Endothelial cell of umbilical vein (primary cell): ENCODE results near the gene FAXDC2. TPM values are rescaled to one million over a fixed set of nuclear protein-coding genes. Genes with fewer than 3 reads are reported as not detected.

Source experiments
- BruUV-seq: library from RNA; stranded (reverse); fragments of 400-500 nt; replicated peaks from 2 replicates; lab custom pipeline; 2021; lab: Mats Ljungman, UMichigan
- CTCF ChIA-PET: fragments of 300-600, 350-600 bp; sonication (Branson Sonifier 250); formaldehyde crosslinking; loops from one replicate; lab custom pipeline; 2021; ENCODE audit warnings: antibody characterized with exemption, inconsistent platforms; lab: Charles Lee
- POLR2A ChIA-PET: fragments of 300-600, 350-600 bp; sonication (Branson Sonifier 250); formaldehyde crosslinking; loops from one replicate; lab custom pipeline; 2021; ENCODE audit warnings: antibody characterized with exemption, inconsistent platforms; lab: Charles Lee
- DNase-seq: peaks from one replicate; pipeline ENCODE4 v3.0.0-alpha.2; 2011; ENCODE audit warnings: low read depth, low spot score
- FAIRE-seq: peaks from 2 replicates; lab custom pipeline; 2011; peaks lifted over from hg19 to GRCh38; lab: Jason Lieb, UNC
- H2AFZ ChIP-seq: 2 replicates; pipeline ENCODE4 v1.6.0; 2012; ENCODE audit warnings: low read depth, low read length, control low read depth, inconsistent platforms
- H3K27ac ChIP-seq: 2 replicates; pipeline ENCODE4 v1.5.1; 2011; ENCODE audit warnings: low read depth, mild to moderate bottlenecking, control low read depth, low read length, moderate library complexity; ENCODE audit not compliant: insufficient read depth
- H3K27me3 ChIP-seq, 2 experiments: 2 replicates each; pipeline versions ENCODE4 v1.6.0 to v1.6.1; 2011; ENCODE audit warnings: low read length in 2 of 2, mixed read lengths in 1 of 2; ENCODE audit not compliant: control insufficient read depth in 2 of 2, insufficient read depth in 2 of 2
- H3K36me3 ChIP-seq, 2 experiments: 2 replicates in 1 of 2; 3 replicates in 1 of 2; pipeline ENCODE4 v1.5.1; 2011; ENCODE audit warnings: low read length in 2 of 2, mild to moderate bottlenecking in 1 of 2, moderate library complexity in 1 of 2; ENCODE audit not compliant: control insufficient read depth in 2 of 2, insufficient read depth in 2 of 2; ENCODE audit errors: extremely low read depth in 1 of 2
- H3K4me1 ChIP-seq: 3 replicates; pipeline ENCODE4 v1.5.1; 2011; ENCODE audit warnings: mild to moderate bottlenecking, low read length; ENCODE audit not compliant: control insufficient read depth, insufficient read depth; ENCODE audit errors: extremely low read depth
- H3K4me2 ChIP-seq: 2 replicates; pipeline ENCODE4 v1.6.1; 2011; ENCODE audit warnings: low read length, control low read depth, mixed read lengths; ENCODE audit not compliant: insufficient read depth
- H3K4me3 ChIP-seq, 3 experiments: fragments of 200-600 bp in 1 of 3; sonication (generic), shearing (Covaris generic) in 1 of 3; replicated peaks in 1 of 3; 2 replicates each; pipeline ENCODE4 v1.5.1; 2011 to 2016; ENCODE audit warnings: control low read depth in 3 of 3, low read length in 3 of 3, mild to moderate bottlenecking in 2 of 3, inconsistent platforms in 1 of 3, low read depth in 1 of 3, moderate library complexity in 1 of 3; ENCODE audit not compliant: insufficient read depth in 1 of 3
- H3K79me2 ChIP-seq: 2 replicates; pipeline ENCODE4 v1.6.0; 2012; ENCODE audit warnings: low read length, inconsistent platforms; ENCODE audit not compliant: control insufficient read depth, insufficient read depth
- H3K9ac ChIP-seq: replicated peaks from 2 replicates; pipeline ENCODE3; 2011; ENCODE audit warnings: low read length, control low read depth; ENCODE audit not compliant: insufficient read depth; ENCODE audit errors: extremely low read depth
- H3K9me1 ChIP-seq: replicated peaks from 3 replicates; pipeline ENCODE4 v1.6.0; 2011; ENCODE audit warnings: mild to moderate bottlenecking, low read length; ENCODE audit not compliant: control insufficient read depth, insufficient read depth; ENCODE audit errors: extremely low read depth
- H3K9me3 ChIP-seq: replicated peaks from 2 replicates; pipeline ENCODE4 v1.5.1; 2012; ENCODE audit warnings: low read length, inconsistent platforms; ENCODE audit not compliant: control insufficient read depth, insufficient read depth
- H4K20me1 ChIP-seq: replicated peaks from 2 replicates; pipeline ENCODE3; 2011; ENCODE audit warnings: mild to moderate bottlenecking, low read length; ENCODE audit not compliant: control insufficient read depth, insufficient read depth; ENCODE audit errors: extremely low read depth
- CTCF ChIP-seq, 2 donors: IDR thresholded peaks; 1 replicate in 1 of 2; 2 replicates in 1 of 2; pipeline ENCODE4 v1.5.1; 2011; ENCODE audit warnings: low read length in 2 of 2, mild to moderate bottlenecking in 2 of 2, moderate library complexity in 2 of 2, control low read depth in 1 of 2, inconsistent platforms in 1 of 2, low read depth in 1 of 2; ENCODE audit not compliant: insufficient read depth in 1 of 2; ENCODE audit errors: extremely low read depth in 1 of 2
- EZH2 ChIP-seq: IDR thresholded peaks from 2 replicates; pipeline ENCODE4 v1.6.1; 2012; ENCODE audit warnings: borderline replicate concordance, low read depth, mild to moderate bottlenecking, moderate library complexity, low read length, inconsistent platforms; ENCODE audit not compliant: severe bottlenecking
- FOS ChIP-seq: IDR thresholded peaks from 2 replicates; pipeline ENCODE4 v1.6.1; 2011; ENCODE audit warnings: mild to moderate bottlenecking, low read length, moderate library complexity, borderline replicate concordance; ENCODE audit not compliant: insufficient read depth
- GATA2 ChIP-seq: IDR thresholded peaks from 2 replicates; pipeline ENCODE4 v1.7.0; 2011; ENCODE audit warnings: low read depth, mild to moderate bottlenecking, moderate library complexity, mixed read lengths, low read length; ENCODE audit not compliant: insufficient read length, insufficient read depth
- JUN ChIP-seq: IDR thresholded peaks from 2 replicates; pipeline ENCODE4 v1.6.1; 2011; ENCODE audit warnings: borderline replicate concordance, low read depth; ENCODE audit not compliant: insufficient read length, insufficient read depth
- MAX ChIP-seq: IDR thresholded peaks from 2 replicates; pipeline ENCODE4 v1.6.1; 2011; ENCODE audit not compliant: insufficient read depth, insufficient read length
- MYC ChIP-seq: IDR thresholded peaks from one replicate; pipeline ENCODE4 v1.6.1; 2011; ENCODE audit warnings: mild to moderate bottlenecking, low read depth, low read length
- POLR2A ChIP-seq: IDR thresholded peaks from 2 replicates; pipeline ENCODE4 v1.6.1; 2012; ENCODE audit warnings: low read depth, mild to moderate bottlenecking, control low read depth, low read length
- POLR2AphosphoS5 ChIP-seq: IDR thresholded peaks from 2 replicates; pipeline ENCODE4 v1.6.1; 2012; ENCODE audit warnings: low read depth, mild to moderate bottlenecking, control low read depth, low read length, moderate library complexity; ENCODE audit not compliant: insufficient read depth
- dilution Hi-C: fragments of 300-500 bp; cut with MboI; formaldehyde crosslinking; loops from one replicate; pipeline ENCODE4 v1.15.0; 2019; ENCODE audit warnings: low sequenced_read_pairs; ENCODE audit not compliant: extremely low pct_ligation_motif_present
- intact Hi-C: fragments of 100-400 bp; cut with micrococcal nuclease; formaldehyde crosslinking; loops from one replicate; pipeline ENCODE4 v1.10.0; 2022
- polyA plus RNA-seq, 4 experiments: library from polyadenylated mRNA; depleted of rRNA in 3 of 4; stranded (reverse) in 3 of 4; unstranded in 1 of 4; fragments of >200 nt; gene quantifications; 2 replicates each; pipeline versions ENCODE4 v1.2.1 to v1.2.3, GENCODE V29; 2011 to 2012; ENCODE audit warnings: missing spikeins in 1 of 4
- total RNA-seq: library from RNA; stranded (reverse); gene quantifications from 2 replicates; pipeline ENCODE4 v1.2.3, GENCODE V29; 2021

Gene FAXDC2
- total and polyA plus RNA-seq, 2 donors (not counting 3 experiments of a cell fraction or from before 2014, with no cell fraction given), result 8.3 to 12.0 TPM

- Histone ChIP-seq H3K27me3 (no peaks in the 10 kb centered on the region), H4K20me1 (no peaks in the 10 kb centered on the region), H3K79me2 (no peaks in the 10 kb centered on the region), H3K9me1 (no peaks in the 10 kb centered on the region), H3K27ac (no peak overlapping the region), H3K36me3 (peaks cover 28 to 38% of the 10 kb centered on the region in 2 experiments), H3K4me3 (no peak overlapping the region), H3K9me3 (no peaks in the 10 kb centered on the region), H3K4me1 (no peaks in the 10 kb centered on the region), H2AFZ (no peak overlapping the region), H3K4me2 (no peak overlapping the region), H3K9ac (no peak overlapping the region)
- dilution Hi-C loops, result no loop called here
- POLR2A ChIA-PET, result no interaction called here
- intact Hi-C loops, result no loop called here
- DNase-seq, result no peak
- CTCF ChIA-PET, result interaction anchor here (0.7 to 1.4 kb wide), 2 partner anchors 157 to 161 kb away, joined by 3 to 8 read pairs; no protein-coding TSS in a partner anchor
- TF ChIP-seq GATA2 (no peak), JUN (no peak), EZH2 (no peak), CTCF (IDR thresholded peaks at IDR 0.05; ENCODE audit: extremely low read depth in 1 of 2, insufficient read depth in 1 of 2, low read depth in 1 of 2, low read length in 2 of 2) (no peak), POLR2AphosphoS5 (no peak), FOS (no peak), MYC (no peak), POLR2A (no peak), MAX (no peak)
- FAIRE-seq, result no peak
- BruUV-seq, result no TSS peak
Observed at GRCh38 chr5:154811239-154811638, 39.2 kb downstream of the FAXDC2 start.
